HG03342 (cell line): Measurements from ENCODE around the gene PLEK.

Source experiments
- ATAC-seq: cut with Tn5 transposase; IDR thresholded peaks from one replicate; pipeline ENCODE4 v1.9.1; 2021; ENCODE audit warnings: mild to moderate bottlenecking, moderate library complexity; ENCODE audit not compliant: unreplicated experiment

The PLEK gene

GRCh38 chr2:68413466-68413865 lies 48.4 kb downstream of the PLEK start:
- ATAC-seq: no peak

GRCh38 chr2:68414452-68414851 lies 49.4 kb downstream of the PLEK start:
- ATAC-seq: no peak

GRCh38 chr2:68414876-68415275 lies 49.8 kb downstream of the PLEK start:
- no peak for ATAC-seq

GRCh38 chr2:68415521-68415920 lies 50.4 kb downstream of the PLEK start:
- no peak for ATAC-seq

- no peak for ATAC-seq
Observed at GRCh38 chr2:68416081-68416675, 51.1 kb downstream of the PLEK start.

- ATAC-seq: no peak
Observed at GRCh38 chr2:68417926-68418325, 52.8 kb downstream of the PLEK start.

GRCh38 chr2:68418419-68418818 lies 53.3 kb downstream of the PLEK start:
- no peak for ATAC-seq

- ATAC-seq: peak; percentile 55
Observed at GRCh38 chr2:68418855-68419254, 53.8 kb downstream of the PLEK start.

GRCh38 chr2:68420254-68420910 lies 55.3 kb downstream of the PLEK start:
- ATAC-seq: no peak

GRCh38 chr2:68423966-68424650 lies 59.0 kb downstream of the PLEK start:
- peak; percentile 76 for ATAC-seq

- ATAC-seq: no peak
Observed at GRCh38 chr2:68425503-68425902, 60.4 kb downstream of the PLEK start.

GRCh38 chr2:68426446-68426845 lies 61.4 kb downstream of the PLEK start:
- no peak for ATAC-seq

- peak; percentile 27 for ATAC-seq
Observed at GRCh38 chr2:68426848-68427579, 61.9 kb downstream of the PLEK start.

GRCh38 chr2:68428126-68428525 lies 63.0 kb downstream of the PLEK start:
- ATAC-seq: no peak

GRCh38 chr2:68428746-68429145 lies 63.7 kb downstream of the PLEK start:
- ATAC-seq: no peak

GRCh38 chr2:68429311-68429826 lies 64.3 kb downstream of the PLEK start:
- ATAC-seq: no peak

- no peak for ATAC-seq
Observed at GRCh38 chr2:68431316-68431972, 66.4 kb downstream of the PLEK start.

- ATAC-seq: no peak
Observed at GRCh38 chr2:68432696-68433658, 67.9 kb downstream of the PLEK start.

GRCh38 chr2:68434981-68435380 lies 69.9 kb downstream of the PLEK start:
- ATAC-seq: no peak

- no peak for ATAC-seq
Observed at GRCh38 chr2:68435615-68436014, 70.5 kb downstream of the PLEK start.
